Stimulated activated CD8-positive, alpha-beta memory T cell treated with anti-CD3 and anti-CD28 coated beads, Interleukin-7, amount 100 ng/mL, for 4 hours (primary cell): ENCODE results near the gene KIF11.
A peak's percentile ranks its signal among the peaks of the same experiment; 100 is the strongest.
"Not testable (repeated sequence)": the region's sequence is repeated elsewhere in the genome, so short reads cannot be mapped to it uniquely, and the experiment has no call there.

Experiments
- DNase-seq, 2 donors: peaks; one replicate each; pipeline ENCODE4 v3.0.0-alpha.2; 2020; ENCODE audit warnings: low read depth in 2 of 2

The KIF11 gene

DNA sequence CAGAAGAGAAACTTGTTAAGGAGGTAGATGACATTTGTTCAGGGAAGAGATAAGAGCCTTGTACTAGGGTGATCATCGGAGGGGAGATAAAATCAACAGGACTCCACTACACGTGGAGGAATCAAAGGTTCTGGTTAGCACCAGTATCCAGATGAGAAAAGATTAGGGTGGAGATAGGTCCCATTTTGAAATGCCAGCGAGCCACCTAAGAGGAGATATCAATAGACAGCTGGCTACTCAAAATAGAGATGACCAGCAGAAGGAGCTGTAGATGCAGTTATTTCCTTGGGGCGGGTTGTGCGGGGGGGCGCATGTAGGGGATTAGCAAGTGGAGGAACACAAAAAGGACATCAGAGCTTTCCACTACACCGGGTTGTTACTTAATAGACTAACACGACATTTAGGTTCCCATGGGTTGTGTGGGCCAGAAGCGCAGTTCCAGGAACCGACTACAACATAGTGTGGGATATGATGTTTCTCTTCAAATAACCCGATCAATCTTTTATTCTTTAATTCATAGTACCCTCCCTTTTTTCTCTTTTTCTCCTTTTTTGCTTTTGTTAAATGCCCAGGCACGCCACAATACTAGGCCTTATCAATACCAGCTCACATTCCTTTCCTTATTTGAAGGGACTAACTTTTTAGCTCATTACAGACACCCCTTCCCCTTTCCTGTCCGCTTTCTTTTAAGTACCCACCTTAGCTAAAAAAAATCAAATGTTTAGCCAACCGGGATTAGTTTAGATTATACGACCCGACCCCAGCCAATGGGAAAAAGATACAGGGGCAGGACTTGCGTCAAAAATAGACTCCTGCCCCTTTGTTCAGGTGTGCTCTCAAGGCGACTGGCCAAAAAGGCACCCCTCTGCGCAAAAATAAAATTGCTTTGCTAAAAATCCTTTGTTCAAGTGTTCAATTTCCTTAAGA is 2.0 kb upstream of the KIF11 start:
- DNase-seq: no peak

DNA sequence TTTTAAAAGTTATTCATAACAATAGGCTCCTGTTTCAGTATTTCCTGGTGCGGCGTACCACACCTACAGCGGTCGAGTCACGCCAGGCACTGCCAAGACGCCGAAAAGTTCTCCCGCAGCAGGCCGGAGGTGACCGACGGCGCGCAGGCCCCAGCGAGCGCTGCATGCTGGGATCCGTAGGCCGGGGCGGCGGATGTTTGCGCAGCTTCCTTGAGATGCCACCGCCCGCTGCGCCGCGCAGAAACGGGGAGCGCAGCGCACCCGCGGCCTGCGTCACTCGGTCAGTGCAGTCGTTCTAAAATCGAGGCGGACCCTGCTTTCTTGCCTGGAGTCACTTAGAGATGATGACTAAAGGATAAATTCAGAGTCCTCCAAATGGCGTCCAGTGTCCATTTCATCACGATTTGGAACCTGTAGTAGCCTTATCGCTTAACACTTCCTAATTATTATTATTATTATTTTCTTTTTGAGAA is 1.3 kb upstream of the KIF11 start:
- DNase-seq: peak; percentile 78 to 86

DNA sequence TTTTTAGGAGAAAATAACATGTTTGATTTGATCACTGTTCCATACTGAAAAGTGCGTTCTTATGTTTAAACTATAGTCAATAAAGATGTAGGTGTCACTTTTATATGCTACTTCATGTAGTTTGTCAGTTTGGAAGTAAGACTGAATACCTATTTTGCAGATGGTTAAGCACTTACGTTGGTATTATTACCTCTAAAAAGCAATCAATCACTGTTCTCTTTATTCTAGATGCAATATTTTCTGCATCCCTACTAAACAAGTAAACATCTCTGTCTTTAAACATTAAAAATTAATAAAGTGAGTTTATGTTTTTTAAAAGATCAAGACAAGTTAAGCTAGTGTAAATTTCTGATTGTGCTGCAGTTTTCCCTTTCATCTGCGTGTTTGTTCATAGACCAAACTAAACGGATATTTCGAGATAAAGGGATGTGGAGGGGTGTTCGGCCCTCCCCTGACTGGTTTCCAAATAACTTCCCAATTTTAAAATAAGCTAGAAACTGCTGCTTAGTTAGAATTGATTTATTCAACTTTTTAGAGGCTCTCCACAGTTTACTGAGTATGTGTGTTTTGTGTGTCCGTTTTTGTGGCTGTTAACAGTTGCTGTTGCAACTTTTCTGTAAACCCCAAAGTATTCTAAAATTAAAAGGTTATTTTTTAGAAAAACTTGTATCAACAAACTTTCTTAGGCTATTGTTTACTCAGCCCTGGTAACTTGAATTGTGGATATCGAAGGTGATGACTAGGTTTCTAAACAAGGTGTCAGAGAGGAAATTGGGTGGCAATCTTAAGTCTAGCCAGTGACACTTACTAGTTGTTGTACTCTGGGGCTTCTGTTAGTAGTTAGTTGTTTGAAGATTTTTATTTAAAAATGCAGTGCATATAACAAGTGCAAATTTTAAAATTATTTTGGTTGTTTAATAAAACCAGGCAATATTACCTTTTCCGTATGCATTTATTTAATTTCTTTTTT is 974 bp downstream of the KIF11 start:
- no peak for DNase-seq

DNA sequence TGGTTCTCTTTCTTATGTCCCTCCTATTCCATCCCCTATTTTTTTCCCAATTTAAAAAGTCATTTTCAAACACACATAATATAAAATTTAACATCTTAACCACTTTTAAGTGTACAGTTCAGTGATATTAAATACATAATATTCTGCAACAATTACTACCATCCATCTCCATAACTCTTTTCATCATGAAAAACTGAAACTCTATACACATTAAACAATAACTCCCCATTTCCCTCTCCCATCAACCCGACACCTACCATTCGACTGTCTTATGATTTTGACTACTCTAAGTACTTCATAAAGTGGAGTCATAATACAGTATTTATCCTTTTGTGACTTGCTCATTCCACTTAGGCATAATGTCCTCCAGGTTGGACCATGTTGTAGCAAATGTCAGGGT is 2.6 kb downstream of the KIF11 start:
- no peak for DNase-seq

DNA sequence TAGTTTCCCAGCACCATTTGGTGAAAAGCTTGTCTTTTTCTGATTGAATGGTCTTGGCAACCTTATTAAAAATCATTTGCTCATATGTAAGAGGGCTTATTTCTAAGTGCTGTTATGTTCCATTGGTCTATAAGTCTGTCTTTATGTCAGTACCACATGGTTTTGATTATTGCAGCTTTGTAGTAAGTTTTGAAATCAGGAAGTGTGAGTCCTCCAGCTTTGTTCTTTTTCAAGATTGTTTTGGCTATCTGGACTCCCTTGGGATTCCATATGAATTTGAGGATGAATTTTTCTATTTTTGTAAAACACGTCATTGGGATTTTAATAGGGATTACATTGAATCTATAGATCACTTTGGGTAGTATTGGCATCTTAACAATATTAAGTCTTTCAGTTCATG is 5.4 kb downstream of the KIF11 start:
- no peak for DNase-seq

DNA sequence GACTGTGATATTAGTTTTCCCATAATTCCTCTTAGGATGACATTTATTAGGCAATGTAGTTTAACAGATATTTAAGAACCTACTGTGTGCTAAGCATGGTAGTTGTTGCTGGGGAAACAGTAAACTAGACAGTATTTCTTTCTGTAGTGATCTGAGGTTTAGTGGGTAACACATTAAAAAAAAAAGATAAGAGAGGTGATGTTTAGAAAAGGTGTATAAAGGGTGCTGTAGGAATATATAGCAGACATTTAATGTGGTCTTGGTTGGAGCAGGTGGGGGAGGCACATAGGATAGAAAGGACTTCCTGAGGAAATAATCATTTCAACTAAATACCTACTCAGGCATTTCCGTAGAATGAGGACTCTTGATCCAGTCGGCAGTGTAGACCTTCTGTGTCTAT is 11.9 kb downstream of the KIF11 start:
- DNase-seq: no peak

DNA sequence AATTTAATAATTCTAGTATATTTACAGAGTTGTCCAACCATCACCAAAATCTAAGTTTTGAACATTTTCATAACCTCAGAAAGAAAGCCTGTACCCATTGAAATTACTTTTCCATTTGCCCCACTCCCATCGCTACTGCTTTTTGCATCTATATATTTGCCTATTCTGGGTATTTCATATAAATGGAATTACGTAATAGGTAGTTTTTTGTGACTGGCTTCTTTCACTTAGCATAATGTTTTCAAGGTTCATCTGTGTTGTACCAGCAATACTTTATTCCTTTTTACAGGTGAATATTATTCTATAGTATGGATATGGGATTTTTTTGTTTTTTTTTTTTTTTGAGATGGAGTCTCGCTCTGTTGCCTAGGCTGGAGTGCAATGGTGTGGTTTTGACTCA is 22.6 kb downstream of the KIF11 start:
- DNase-seq: no peak

DNA sequence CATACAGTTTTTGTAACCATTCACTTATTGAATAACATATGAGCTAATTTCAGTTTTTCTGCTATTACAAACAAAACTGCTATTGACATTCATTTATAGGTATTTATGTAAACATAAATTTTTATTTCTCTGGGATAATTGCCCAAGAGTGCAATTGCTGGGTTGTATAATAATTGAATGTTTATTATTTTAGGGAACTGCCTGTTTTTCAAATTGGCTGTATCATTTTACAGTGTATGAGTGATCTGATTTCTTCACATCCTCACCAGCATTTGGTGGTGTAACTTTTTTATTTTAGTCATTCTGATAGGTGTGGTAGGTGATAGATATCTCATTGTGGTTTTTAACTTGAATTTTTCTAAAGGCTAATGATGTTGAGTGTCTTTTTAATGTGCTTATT is 26.4 kb downstream of the KIF11 start:
- no peak for DNase-seq

DNA sequence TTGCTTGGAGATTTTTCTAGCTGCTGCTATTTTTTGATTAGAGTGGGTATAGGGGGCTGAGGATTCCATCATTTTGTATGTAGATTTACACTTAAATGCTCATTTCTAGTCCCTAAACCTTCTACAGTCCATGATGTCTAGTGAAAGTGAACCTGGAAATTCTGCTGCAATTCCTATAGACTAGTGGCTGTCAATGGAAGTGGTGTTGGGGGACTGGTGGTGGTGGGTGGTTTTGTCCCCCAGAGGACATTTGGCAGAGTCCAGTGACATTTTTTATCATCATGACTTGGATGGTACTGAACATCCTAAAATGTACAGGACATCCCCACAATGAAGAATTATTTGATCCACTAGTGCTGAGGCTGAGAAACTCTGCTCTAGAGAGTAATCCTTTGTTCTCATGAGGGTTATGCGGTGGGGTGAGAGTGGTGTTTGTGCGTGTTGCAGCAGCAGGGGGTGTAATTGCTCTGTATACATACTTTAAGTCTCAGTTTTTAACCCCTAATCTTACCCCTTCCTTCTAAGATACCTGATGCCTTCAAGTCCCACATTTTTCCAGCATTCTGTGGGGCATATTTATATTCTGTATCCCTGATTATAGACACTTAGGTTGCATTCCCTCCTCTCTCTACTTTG is 35.0 kb downstream of the KIF11 start:
- DNase-seq: no peak

DNA sequence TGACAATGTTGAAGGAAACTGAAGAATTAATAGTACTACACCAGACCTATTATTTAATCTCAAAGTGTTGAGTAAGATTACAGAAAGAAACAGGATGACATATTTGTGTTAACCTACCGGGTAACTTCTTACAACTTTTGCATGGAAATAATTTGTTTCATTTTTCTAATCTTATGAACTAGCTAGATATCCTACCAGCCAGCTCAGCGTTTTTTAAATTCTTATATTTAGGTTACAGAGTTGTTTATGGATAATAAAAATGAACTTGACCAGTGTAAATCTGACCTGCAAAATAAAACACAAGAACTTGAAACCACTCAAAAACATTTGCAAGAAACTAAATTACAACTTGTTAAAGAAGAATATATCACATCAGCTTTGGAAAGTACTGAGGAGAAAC is 37.0 kb downstream of the KIF11 start:
- DNase-seq: no peak

DNA sequence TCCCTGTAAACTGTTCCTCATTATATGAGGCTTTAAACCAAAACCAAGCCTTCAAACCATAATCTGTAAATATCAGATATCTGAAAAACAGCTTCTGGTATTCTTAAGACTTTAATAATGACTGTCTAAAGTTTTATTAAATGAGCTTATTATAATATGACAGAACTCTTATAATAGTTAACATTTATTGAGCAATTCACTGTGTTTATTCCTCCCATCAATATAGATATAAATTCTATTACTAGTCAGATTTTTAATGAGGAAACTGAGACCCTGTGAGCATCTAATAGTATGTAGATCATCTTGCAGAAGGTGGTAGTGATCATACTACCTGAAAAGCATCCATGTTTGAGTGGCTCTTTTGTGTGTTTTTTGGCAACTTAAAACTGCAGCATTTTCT is 45.1 kb downstream of the KIF11 start:
- DNase-seq: no peak

DNA sequence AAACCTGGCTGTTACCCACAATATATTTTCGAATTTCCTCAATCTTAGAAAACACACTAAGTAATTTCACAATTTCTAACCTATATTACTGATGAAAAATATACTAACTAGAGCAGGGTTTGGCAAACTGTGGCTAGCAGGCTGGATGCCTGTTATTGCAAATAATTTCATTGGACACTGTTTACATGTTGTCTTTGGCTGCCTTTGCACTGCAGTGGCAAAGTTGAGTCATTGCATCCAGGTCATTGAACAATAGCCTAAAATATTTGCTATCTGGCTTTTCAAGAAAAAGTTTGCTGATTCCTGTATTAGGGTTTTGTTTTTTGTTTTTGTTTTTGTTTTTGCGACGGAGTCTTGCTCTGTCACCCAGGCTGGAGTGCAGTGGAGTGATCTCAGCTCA is 47.2 kb downstream of the KIF11 start:
- no peak for DNase-seq

DNA sequence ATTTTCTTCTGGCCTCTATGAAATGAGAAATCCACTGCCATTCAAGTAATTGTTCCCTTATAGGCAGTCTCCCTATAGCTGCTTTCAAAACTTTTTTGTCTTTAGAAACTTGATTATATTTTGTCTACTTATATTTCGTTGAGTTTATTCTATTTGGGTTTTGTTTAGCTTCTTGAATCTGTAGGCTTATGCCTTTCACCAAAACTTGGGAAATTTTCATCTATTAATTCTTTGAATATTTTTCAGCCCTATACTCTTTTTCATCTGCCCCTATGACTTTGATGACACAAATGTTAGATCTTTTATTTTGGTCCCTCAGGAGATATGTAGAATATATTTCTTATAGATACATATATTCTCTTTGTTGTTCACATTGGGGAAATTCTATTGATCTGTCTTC is 48.6 kb downstream of the KIF11 start:
- DNase-seq: no peak

DNA sequence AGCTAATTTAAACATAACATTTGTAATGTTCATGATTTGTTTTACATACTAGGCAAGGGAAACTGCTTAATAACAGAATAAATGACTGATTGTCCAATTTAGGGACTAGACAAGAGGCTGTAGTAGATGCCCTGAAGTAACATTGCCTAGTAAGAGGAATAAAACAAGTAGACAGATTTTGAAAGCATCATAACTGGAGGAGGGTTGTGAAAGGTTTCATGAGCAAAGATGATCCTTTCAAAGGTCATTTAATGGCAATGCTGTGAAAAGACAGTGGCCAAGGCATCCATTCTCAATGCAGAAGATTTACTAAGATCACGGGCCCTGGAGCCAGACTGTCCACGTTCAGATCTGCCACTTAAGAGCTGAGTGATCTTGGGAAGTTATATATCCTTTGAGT is 52.0 kb downstream of the KIF11 start:
- no peak for DNase-seq

DNA sequence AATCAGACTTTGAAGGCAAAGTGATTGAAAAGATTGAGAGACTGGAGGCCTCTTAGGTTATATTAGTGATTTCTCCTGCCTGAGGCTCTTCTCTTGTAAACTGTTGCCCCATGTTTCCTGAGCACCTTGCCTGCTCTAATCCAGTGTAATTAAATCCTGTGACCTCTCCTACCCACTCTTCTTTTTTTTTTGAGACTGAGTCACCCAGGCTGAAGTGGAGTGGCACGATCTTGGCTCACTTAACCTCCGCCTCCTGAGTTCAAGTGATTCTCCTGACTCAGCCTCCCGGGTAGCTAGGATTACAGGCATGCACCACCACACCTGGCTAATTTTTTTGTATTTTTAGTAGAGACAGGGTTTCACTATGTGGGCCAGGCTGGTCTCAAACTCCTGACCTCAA is 57.9 kb downstream of the KIF11 start:
- DNase-seq: not testable (repeated sequence)

DNA sequence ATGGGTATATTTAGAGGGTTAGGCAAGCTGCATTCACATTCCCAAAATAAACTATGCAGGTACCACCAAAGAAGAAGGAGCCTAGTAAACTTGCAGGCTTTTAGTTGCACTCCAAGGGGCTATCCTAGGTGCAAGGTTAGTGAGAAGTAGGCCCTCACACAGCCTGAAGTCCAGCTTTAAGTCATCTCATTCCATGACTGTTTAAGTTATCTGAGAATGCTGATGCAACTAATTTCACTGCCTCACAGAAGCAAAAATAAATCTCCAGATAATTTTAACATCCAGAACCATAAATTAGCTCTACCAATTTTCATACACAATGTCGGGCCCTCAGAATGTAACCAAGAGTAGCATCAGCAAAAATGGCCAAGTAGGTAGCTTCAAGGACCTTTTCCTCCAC is 62.5 kb downstream of the KIF11 start:
- no peak for DNase-seq

DNA sequence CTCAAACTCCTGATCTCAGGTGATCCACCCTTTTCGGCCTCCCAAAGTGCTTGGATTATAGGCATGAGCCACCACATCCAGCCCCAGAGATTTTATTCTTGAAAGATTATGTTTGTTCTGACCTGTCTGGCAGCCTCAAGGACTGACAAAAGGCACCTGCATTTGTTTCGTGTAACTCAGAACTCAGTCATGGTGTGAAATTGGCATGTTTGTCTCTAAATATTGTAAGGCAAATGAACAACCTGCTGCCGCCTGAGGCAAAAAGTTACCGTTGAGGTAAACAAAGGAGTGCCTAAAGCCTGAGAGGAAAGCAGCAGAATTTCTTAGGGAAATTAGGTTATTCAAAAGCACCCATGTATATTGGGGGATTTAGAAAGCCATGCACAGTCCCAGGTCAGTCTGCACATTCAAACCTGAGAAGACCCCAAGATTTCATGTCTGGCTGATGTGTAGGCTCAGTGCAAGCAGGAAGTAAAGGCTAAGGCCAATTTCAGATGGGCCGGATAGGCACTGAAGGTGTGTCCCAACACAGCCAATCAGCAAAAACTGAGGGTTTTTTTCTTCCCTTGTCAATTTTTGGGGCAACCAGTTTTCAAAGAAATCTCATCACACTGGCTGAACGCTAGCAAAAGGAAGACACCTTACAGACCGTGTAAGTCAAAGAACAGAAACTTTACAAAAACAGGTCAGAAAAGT is 63.5 kb downstream of the KIF11 start:
- no peak for DNase-seq

DNA sequence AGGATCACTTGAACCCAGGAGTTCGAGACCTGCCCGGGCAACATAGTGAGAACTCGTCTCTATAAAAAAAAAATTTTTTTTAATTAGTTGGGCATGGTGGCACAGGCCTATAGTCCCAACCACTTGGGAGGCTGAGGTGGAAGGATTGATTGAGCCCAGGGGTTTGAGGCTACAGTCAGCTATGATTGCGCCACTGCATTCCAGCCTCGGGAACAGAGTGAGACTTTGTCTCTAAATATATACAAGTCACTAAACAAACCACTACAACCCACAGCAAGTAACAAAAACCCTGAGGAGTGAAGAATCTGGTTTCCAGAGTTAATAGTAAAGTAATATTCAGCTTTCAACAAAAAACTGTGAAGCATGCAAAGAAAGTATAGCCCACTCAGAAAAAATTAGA is 64.1 kb downstream of the KIF11 start:
- DNase-seq: no peak

DNA sequence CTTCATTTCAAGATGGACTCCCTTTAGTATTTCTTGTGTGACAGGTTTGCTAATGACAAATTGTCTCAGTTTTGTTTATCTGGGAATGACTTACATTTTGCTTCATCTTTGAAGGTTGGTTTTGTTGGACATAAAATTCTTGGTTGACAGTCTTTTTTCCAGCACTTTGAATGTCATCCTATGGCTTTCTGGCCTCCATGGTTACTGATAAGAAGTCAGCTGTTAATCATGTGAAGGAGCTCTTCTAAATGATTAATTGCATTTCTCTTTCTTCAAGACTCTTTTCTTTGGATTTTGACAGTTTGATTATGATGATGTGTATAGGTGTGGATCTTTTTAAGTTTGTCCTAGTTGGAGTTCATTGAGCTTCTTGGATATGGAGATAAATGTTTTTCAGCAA is 69.9 kb downstream of the KIF11 start:
- no peak for DNase-seq

DNA sequence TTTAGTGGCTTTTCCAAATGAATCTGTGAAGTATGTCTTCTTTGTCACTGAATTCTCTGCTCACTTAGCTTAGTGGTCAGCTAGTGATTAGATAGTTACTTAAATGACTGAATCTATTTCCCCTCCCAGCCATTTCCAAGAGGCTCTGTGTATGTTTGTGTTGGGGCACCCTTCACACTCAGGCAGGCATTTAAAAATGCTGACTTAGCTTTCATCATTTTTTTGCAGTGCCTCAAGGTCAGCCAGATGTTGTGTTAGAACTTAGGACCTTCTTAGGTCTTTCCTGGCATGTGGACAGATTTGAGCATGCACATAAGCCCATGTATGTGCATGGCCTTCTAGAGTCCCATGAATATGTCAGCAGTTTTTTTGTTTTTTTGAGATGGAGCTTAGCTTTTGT is 71.4 kb downstream of the KIF11 start:
- no peak for DNase-seq

DNA sequence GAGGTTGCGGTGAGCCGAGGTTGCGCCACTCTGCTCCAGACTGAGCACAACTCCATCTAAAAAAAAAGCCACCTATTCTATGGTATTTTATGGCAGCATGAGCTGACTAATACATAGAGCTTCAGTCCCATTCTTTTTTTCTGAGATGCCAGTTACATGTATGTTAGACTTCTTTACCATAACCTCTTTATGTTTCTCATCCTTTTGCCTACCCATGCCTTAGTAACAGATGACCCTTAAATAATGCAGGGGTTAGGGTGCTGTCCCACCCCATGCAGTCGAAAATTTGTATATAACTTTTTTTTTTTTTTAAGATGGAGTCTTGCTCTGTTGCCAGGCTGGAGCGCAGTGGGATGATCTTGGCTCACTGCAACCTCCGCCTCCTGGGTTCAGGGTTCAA is 74.1 kb downstream of the KIF11 start:
- no peak for DNase-seq

DNA sequence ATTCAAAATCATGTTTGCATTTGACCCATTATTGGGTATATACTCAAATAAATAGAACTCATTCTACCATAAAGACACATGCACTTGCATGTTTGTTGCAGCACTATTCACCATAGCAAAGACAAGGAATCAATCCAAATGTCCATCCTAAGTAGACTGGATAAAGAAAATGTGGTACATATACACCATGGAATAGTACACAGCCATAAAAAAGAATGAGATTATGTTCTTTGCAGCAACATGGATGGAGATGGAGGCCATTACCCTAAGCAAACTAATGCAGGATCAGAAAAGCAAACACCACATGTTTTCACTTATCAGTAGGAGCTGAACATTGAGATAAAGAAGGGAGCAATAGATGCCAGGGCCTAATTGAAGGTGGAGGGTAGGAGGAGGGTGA is 84.8 kb downstream of the KIF11 start:
- DNase-seq: no peak
